ENCODE results near the gene ADGRG3.

DNA sequence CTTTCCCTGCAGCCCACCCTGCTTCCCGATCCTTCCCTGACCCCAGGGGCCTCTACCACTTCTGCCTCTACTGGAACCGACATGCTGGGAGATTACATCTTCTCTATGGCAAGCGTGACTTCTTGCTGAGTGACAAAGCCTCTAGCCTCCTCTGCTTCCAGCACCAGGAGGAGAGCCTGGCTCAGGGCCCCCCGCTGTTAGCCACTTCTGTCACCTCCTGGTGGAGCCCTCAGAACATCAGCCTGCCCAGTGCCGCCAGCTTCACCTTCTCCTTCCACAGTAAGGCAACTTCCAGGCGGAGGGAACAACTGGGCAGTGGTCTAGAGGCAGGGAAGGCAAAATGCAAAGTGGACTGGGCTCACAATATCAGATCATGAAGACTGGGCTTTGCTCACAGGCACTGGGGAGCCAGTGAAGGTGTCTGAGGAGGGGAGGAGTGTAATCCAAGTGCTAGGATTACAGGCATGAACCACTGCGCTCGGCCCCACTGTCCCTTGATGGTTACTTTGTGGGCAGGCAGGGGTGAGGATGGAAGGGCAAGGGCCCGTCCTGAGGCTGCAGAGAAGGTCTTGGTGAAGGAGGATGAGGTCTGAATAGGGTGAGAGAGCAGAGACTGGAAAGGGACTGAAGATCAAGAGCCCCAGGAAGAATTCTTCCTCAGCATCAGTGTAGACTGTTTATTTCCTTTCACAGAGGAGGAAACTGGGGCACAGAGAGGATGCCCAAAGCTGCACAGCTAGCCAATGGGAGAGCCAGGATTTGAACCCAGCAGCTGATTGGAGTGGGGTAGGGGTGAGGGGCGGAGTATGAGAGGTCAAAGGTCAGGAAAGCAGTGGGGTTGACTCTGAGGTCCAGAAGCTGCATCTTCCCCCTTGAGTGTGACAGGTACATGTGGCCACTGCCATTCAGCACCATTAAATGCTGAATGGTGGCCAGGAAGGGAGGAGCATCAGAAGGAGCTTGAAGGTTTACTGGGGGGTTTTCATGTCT is 16.5 kb upstream of the ADGRG3 start:
- TF ChIP-seq, protein P1, sequence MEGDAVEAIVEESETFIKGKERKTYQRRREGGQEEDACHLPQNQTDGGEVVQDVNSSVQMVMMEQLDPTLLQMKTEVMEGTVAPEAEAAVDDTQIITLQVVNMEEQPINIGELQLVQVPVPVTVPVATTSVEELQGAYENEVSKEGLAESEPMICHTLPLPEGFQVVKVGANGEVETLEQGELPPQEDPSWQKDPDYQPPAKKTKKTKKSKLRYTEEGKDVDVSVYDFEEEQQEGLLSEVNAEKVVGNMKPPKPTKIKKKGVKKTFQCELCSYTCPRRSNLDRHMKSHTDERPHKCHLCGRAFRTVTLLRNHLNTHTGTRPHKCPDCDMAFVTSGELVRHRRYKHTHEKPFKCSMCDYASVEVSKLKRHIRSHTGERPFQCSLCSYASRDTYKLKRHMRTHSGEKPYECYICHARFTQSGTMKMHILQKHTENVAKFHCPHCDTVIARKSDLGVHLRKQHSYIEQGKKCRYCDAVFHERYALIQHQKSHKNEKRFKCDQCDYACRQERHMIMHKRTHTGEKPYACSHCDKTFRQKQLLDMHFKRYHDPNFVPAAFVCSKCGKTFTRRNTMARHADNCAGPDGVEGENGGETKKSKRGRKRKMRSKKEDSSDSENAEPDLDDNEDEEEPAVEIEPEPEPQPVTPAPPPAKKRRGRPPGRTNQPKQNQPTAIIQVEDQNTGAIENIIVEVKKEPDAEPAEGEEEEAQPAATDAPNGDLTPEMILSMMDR (tag by site-specific recombination; IDR thresholded peaks at IDR 0.05), result no peak
- TF ChIP-seq MZF1 (tag by site-specific recombination; IDR thresholded peaks at IDR 0.05; ENCODE audit: borderline replicate concordance) (no peak), ZNF354C (tag by site-specific recombination; IDR thresholded peaks at IDR 0.05; ENCODE audit: borderline replicate concordance, low read depth) (no peak), SALL2 (tag by site-specific recombination; IDR thresholded peaks at IDR 0.05; ENCODE audit: borderline replicate concordance) (no peak), YY1 (tag by site-specific recombination; IDR thresholded peaks at IDR 0.05) (no peak), ZNF561 (tag by site-specific recombination; IDR thresholded peaks at IDR 0.05; ENCODE audit: borderline replicate concordance) (no peak), ZNF792 (tag by site-specific recombination; IDR thresholded peaks at IDR 0.05) (no peak), ZNF423 (tag by site-specific recombination; IDR thresholded peaks at IDR 0.05) (no peak)
- TF ChIP-seq, protein P2, sequence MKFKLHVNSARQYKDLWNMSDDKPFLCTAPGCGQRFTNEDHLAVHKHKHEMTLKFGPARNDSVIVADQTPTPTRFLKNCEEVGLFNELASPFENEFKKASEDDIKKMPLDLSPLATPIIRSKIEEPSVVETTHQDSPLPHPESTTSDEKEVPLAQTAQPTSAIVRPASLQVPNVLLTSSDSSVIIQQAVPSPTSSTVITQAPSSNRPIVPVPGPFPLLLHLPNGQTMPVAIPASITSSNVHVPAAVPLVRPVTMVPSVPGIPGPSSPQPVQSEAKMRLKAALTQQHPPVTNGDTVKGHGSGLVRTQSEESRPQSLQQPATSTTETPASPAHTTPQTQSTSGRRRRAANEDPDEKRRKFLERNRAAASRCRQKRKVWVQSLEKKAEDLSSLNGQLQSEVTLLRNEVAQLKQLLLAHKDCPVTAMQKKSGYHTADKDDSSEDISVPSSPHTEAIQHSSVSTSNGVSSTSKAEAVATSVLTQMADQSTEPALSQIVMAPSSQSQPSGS (tag by site-specific recombination; IDR thresholded peaks at IDR 0.05; ENCODE audit: low read depth), result no peak
- TF ChIP-seq, protein P3, sequence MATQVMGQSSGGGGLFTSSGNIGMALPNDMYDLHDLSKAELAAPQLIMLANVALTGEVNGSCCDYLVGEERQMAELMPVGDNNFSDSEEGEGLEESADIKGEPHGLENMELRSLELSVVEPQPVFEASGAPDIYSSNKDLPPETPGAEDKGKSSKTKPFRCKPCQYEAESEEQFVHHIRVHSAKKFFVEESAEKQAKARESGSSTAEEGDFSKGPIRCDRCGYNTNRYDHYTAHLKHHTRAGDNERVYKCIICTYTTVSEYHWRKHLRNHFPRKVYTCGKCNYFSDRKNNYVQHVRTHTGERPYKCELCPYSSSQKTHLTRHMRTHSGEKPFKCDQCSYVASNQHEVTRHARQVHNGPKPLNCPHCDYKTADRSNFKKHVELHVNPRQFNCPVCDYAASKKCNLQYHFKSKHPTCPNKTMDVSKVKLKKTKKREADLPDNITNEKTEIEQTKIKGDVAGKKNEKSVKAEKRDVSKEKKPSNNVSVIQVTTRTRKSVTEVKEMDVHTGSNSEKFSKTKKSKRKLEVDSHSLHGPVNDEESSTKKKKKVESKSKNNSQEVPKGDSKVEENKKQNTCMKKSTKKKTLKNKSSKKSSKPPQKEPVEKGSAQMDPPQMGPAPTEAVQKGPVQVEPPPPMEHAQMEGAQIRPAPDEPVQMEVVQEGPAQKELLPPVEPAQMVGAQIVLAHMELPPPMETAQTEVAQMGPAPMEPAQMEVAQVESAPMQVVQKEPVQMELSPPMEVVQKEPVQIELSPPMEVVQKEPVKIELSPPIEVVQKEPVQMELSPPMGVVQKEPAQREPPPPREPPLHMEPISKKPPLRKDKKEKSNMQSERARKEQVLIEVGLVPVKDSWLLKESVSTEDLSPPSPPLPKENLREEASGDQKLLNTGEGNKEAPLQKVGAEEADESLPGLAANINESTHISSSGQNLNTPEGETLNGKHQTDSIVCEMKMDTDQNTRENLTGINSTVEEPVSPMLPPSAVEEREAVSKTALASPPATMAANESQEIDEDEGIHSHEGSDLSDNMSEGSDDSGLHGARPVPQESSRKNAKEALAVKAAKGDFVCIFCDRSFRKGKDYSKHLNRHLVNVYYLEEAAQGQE (tag by site-specific recombination; IDR thresholded peaks at IDR 0.05), result no peak
- TF ChIP-seq, protein P4, sequence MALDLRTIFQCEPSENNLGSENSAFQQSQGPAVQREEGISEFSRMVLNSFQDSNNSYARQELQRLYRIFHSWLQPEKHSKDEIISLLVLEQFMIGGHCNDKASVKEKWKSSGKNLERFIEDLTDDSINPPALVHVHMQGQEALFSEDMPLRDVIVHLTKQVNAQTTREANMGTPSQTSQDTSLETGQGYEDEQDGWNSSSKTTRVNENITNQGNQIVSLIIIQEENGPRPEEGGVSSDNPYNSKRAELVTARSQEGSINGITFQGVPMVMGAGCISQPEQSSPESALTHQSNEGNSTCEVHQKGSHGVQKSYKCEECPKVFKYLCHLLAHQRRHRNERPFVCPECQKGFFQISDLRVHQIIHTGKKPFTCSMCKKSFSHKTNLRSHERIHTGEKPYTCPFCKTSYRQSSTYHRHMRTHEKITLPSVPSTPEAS (tag by site-specific recombination; IDR thresholded peaks at IDR 0.05), result no peak
